Endothelial cell of umbilical vein (primary cell): ENCODE measurements around the gene ANKMY1. TPM values are rescaled to one million over a fixed set of nuclear protein-coding genes. Genes with fewer than 3 reads are reported as not detected.

Source experiments
- BruUV-seq: library from RNA; stranded (reverse); fragments of 400-500 nt; replicated peaks from 2 replicates; lab custom pipeline; 2021; lab: Mats Ljungman, UMichigan
- CTCF ChIA-PET: fragments of 300-600, 350-600 bp; sonication (Branson Sonifier 250); formaldehyde crosslinking; loops from one replicate; lab custom pipeline; 2021; ENCODE audit warnings: antibody characterized with exemption, inconsistent platforms; lab: Charles Lee
- POLR2A ChIA-PET: fragments of 300-600, 350-600 bp; sonication (Branson Sonifier 250); formaldehyde crosslinking; loops from one replicate; lab custom pipeline; 2021; ENCODE audit warnings: antibody characterized with exemption, inconsistent platforms; lab: Charles Lee
- DNase-seq: peaks from one replicate; pipeline ENCODE4 v3.0.0-alpha.2; 2011; ENCODE audit warnings: low read depth, low spot score
- FAIRE-seq: peaks from 2 replicates; lab custom pipeline; 2011; peaks lifted over from hg19 to GRCh38; lab: Jason Lieb, UNC
- H2AFZ ChIP-seq: 2 replicates; pipeline ENCODE4 v1.6.0; 2012; ENCODE audit warnings: low read depth, low read length, control low read depth, inconsistent platforms
- H3K27ac ChIP-seq: 2 replicates; pipeline ENCODE4 v1.5.1; 2011; ENCODE audit warnings: low read depth, mild to moderate bottlenecking, control low read depth, low read length, moderate library complexity; ENCODE audit not compliant: insufficient read depth
- H3K27me3 ChIP-seq, 2 experiments: 2 replicates each; pipeline versions ENCODE4 v1.6.0 to v1.6.1; 2011; ENCODE audit warnings: low read length in 2 of 2, mixed read lengths in 1 of 2; ENCODE audit not compliant: control insufficient read depth in 2 of 2, insufficient read depth in 2 of 2
- H3K36me3 ChIP-seq, 2 experiments: 2 replicates in 1 of 2; 3 replicates in 1 of 2; pipeline ENCODE4 v1.5.1; 2011; ENCODE audit warnings: low read length in 2 of 2, mild to moderate bottlenecking in 1 of 2, moderate library complexity in 1 of 2; ENCODE audit not compliant: control insufficient read depth in 2 of 2, insufficient read depth in 2 of 2; ENCODE audit errors: extremely low read depth in 1 of 2
- H3K4me1 ChIP-seq: 3 replicates; pipeline ENCODE4 v1.5.1; 2011; ENCODE audit warnings: mild to moderate bottlenecking, low read length; ENCODE audit not compliant: control insufficient read depth, insufficient read depth; ENCODE audit errors: extremely low read depth
- H3K4me2 ChIP-seq: 2 replicates; pipeline ENCODE4 v1.6.1; 2011; ENCODE audit warnings: low read length, control low read depth, mixed read lengths; ENCODE audit not compliant: insufficient read depth
- H3K4me3 ChIP-seq, 3 experiments: fragments of 200-600 bp in 1 of 3; sonication (generic), shearing (Covaris generic) in 1 of 3; replicated peaks in 1 of 3; 2 replicates each; pipeline ENCODE4 v1.5.1; 2011 to 2016; ENCODE audit warnings: control low read depth in 3 of 3, low read length in 3 of 3, mild to moderate bottlenecking in 2 of 3, inconsistent platforms in 1 of 3, low read depth in 1 of 3, moderate library complexity in 1 of 3; ENCODE audit not compliant: insufficient read depth in 1 of 3
- H3K79me2 ChIP-seq: 2 replicates; pipeline ENCODE4 v1.6.0; 2012; ENCODE audit warnings: low read length, inconsistent platforms; ENCODE audit not compliant: control insufficient read depth, insufficient read depth
- H3K9ac ChIP-seq: replicated peaks from 2 replicates; pipeline ENCODE3; 2011; ENCODE audit warnings: low read length, control low read depth; ENCODE audit not compliant: insufficient read depth; ENCODE audit errors: extremely low read depth
- H3K9me1 ChIP-seq: replicated peaks from 3 replicates; pipeline ENCODE4 v1.6.0; 2011; ENCODE audit warnings: mild to moderate bottlenecking, low read length; ENCODE audit not compliant: control insufficient read depth, insufficient read depth; ENCODE audit errors: extremely low read depth
- H3K9me3 ChIP-seq: replicated peaks from 2 replicates; pipeline ENCODE4 v1.5.1; 2012; ENCODE audit warnings: low read length, inconsistent platforms; ENCODE audit not compliant: control insufficient read depth, insufficient read depth
- H4K20me1 ChIP-seq: replicated peaks from 2 replicates; pipeline ENCODE3; 2011; ENCODE audit warnings: mild to moderate bottlenecking, low read length; ENCODE audit not compliant: control insufficient read depth, insufficient read depth; ENCODE audit errors: extremely low read depth
- EZH2 ChIP-seq: IDR thresholded peaks from 2 replicates; pipeline ENCODE4 v1.6.1; 2012; ENCODE audit warnings: borderline replicate concordance, low read depth, mild to moderate bottlenecking, moderate library complexity, low read length, inconsistent platforms; ENCODE audit not compliant: severe bottlenecking
- FOS ChIP-seq: IDR thresholded peaks from 2 replicates; pipeline ENCODE4 v1.6.1; 2011; ENCODE audit warnings: mild to moderate bottlenecking, low read length, moderate library complexity, borderline replicate concordance; ENCODE audit not compliant: insufficient read depth
- GATA2 ChIP-seq: IDR thresholded peaks from 2 replicates; pipeline ENCODE4 v1.7.0; 2011; ENCODE audit warnings: low read depth, mild to moderate bottlenecking, moderate library complexity, mixed read lengths, low read length; ENCODE audit not compliant: insufficient read length, insufficient read depth
- JUN ChIP-seq: IDR thresholded peaks from 2 replicates; pipeline ENCODE4 v1.6.1; 2011; ENCODE audit warnings: borderline replicate concordance, low read depth; ENCODE audit not compliant: insufficient read length, insufficient read depth
- MYC ChIP-seq: IDR thresholded peaks from one replicate; pipeline ENCODE4 v1.6.1; 2011; ENCODE audit warnings: mild to moderate bottlenecking, low read depth, low read length
- POLR2A ChIP-seq: IDR thresholded peaks from 2 replicates; pipeline ENCODE4 v1.6.1; 2012; ENCODE audit warnings: low read depth, mild to moderate bottlenecking, control low read depth, low read length
- POLR2AphosphoS5 ChIP-seq: IDR thresholded peaks from 2 replicates; pipeline ENCODE4 v1.6.1; 2012; ENCODE audit warnings: low read depth, mild to moderate bottlenecking, control low read depth, low read length, moderate library complexity; ENCODE audit not compliant: insufficient read depth
- dilution Hi-C: fragments of 300-500 bp; cut with MboI; formaldehyde crosslinking; loops from one replicate; pipeline ENCODE4 v1.15.0; 2019; ENCODE audit warnings: low sequenced_read_pairs; ENCODE audit not compliant: extremely low pct_ligation_motif_present
- intact Hi-C: fragments of 100-400 bp; cut with micrococcal nuclease; formaldehyde crosslinking; loops from one replicate; pipeline ENCODE4 v1.10.0; 2022
- polyA plus RNA-seq, 4 experiments: library from polyadenylated mRNA; depleted of rRNA in 3 of 4; stranded (reverse) in 3 of 4; unstranded in 1 of 4; fragments of >200 nt; gene quantifications; 2 replicates each; pipeline versions ENCODE4 v1.2.1 to v1.2.3, GENCODE V29; 2011 to 2012; ENCODE audit warnings: missing spikeins in 1 of 4
- total RNA-seq: library from RNA; stranded (reverse); gene quantifications from 2 replicates; pipeline ENCODE4 v1.2.3, GENCODE V29; 2021
- TF ChIP-seq, protein P1 (sequence below): IDR thresholded peaks from 2 replicates; pipeline ENCODE4 v1.6.1; 2011; ENCODE audit not compliant: insufficient read depth, insufficient read length
- TF ChIP-seq, protein P2 (sequence below), 2 donors: IDR thresholded peaks; 1 replicate in 1 of 2; 2 replicates in 1 of 2; pipeline ENCODE4 v1.5.1; 2011; ENCODE audit warnings: low read length in 2 of 2, mild to moderate bottlenecking in 2 of 2, moderate library complexity in 2 of 2, control low read depth in 1 of 2, inconsistent platforms in 1 of 2, low read depth in 1 of 2; ENCODE audit not compliant: insufficient read depth in 1 of 2; ENCODE audit errors: extremely low read depth in 1 of 2

Gene ANKMY1
- total and polyA plus RNA-seq, 2 donors (not counting 3 experiments of a cell fraction or from before 2014, with no cell fraction given) = 9.0 to 16.0 TPM

DNA sequence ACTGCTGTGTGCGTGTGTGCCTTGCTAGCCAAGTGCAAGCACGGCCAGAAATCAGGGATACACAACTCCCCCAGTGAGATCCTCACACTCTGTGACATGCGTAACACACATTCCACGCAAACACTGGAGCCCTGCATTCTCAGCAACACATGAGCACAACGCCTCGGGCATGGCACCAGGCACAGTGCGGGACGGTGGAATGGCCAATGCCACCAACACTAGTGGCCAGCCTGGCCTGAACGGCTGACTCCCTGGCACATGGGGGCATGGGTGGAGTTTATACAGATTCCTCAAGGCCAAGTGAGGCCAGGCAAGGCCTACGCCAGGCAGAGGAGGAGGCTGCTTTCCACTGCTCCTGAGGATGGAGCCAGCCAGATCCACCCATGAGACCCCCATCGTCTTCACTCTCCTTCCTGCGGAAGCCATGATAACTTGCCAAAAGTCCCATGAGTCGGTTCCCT is 56.2 kb downstream of the ANKMY1 start:
- dilution Hi-C loops = no loop called here
- no peak for FAIRE-seq
- CTCF ChIA-PET = no interaction called here

More for the DNA sequence above, 56.2 kb downstream of the ANKMY1 start:
- H3K4me2 ChIP-seq = no peak overlapping the region
- H4K20me1 ChIP-seq = no peaks in the 10 kb centered on the region
- H3K36me3 ChIP-seq = no peaks in the 10 kb centered on the region
- H3K9me1 ChIP-seq = no peaks in the 10 kb centered on the region
- H3K79me2 ChIP-seq = no peaks in the 10 kb centered on the region
- DNase-seq = no peak
- no peaks in the 10 kb centered on the region for H3K27me3 ChIP-seq
- no peak overlapping the region for H2AFZ ChIP-seq
- H3K27ac ChIP-seq = no peak overlapping the region
- H3K4me3 ChIP-seq = no peak overlapping the region
- POLR2A ChIA-PET = no interaction called here
- no peak overlapping the region for H3K9ac ChIP-seq
- BruUV-seq = no TSS peak
- H3K4me1 ChIP-seq = no peaks in the 10 kb centered on the region
- no peaks in the 10 kb centered on the region for H3K9me3 ChIP-seq
- TF ChIP-seq FOS (no peak), MYC (no peak), JUN (no peak), GATA2 (no peak), POLR2AphosphoS5 (no peak), POLR2A (no peak), EZH2 (no peak)
- TF ChIP-seq, protein P1, sequence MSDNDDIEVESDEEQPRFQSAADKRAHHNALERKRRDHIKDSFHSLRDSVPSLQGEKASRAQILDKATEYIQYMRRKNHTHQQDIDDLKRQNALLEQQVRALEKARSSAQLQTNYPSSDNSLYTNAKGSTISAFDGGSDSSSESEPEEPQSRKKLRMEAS = no peak
- TF ChIP-seq, protein P2, sequence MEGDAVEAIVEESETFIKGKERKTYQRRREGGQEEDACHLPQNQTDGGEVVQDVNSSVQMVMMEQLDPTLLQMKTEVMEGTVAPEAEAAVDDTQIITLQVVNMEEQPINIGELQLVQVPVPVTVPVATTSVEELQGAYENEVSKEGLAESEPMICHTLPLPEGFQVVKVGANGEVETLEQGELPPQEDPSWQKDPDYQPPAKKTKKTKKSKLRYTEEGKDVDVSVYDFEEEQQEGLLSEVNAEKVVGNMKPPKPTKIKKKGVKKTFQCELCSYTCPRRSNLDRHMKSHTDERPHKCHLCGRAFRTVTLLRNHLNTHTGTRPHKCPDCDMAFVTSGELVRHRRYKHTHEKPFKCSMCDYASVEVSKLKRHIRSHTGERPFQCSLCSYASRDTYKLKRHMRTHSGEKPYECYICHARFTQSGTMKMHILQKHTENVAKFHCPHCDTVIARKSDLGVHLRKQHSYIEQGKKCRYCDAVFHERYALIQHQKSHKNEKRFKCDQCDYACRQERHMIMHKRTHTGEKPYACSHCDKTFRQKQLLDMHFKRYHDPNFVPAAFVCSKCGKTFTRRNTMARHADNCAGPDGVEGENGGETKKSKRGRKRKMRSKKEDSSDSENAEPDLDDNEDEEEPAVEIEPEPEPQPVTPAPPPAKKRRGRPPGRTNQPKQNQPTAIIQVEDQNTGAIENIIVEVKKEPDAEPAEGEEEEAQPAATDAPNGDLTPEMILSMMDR (IDR thresholded peaks at IDR 0.05; ENCODE audit: extremely low read depth in 1 of 2, insufficient read depth in 1 of 2, low read depth in 1 of 2, low read length in 2 of 2) = no peak
- intact Hi-C loops = no loop called here
